IMR-90 (cell line): ENCODE results near the gene EML1.

Experiments used
- CTCF ChIP-seq: conservative IDR thresholded peaks from 2 replicates; pipeline ENCODE4 v1.5.1; 2012; ENCODE audit warnings: mild to moderate bottlenecking, low read depth, low read length, improper control_type of control experiment
- FOS ChIP-seq: fragments of 150-350 bp; IDR thresholded peaks from 2 replicates; pipeline ENCODE4 v1.6.1; 2016; ENCODE audit warnings: low read depth, low read length

- no peak for TF ChIP-seq FOS
- TF ChIP-seq CTCF, result no peak
These were observed 31.6 kb downstream of the EML1 start for GRCh38 chr14:99824776-99825175.
